CD1c-positive myeloid dendritic cell (primary cell): ENCODE data around the gene SAPCD2.
A peak's percentile ranks its signal among the peaks of the same experiment; 100 is the strongest.
"Not testable (repeated sequence)": the region's sequence is repeated elsewhere in the genome, so short reads cannot be mapped to it uniquely, and the experiment has no call there.

ENCODE experiments used
- DNase-seq: peaks from one replicate; pipeline ENCODE4 v3.0.0-alpha.2; 2016; ENCODE audit errors: extremely low spot score

The SAPCD2 gene

DNA sequence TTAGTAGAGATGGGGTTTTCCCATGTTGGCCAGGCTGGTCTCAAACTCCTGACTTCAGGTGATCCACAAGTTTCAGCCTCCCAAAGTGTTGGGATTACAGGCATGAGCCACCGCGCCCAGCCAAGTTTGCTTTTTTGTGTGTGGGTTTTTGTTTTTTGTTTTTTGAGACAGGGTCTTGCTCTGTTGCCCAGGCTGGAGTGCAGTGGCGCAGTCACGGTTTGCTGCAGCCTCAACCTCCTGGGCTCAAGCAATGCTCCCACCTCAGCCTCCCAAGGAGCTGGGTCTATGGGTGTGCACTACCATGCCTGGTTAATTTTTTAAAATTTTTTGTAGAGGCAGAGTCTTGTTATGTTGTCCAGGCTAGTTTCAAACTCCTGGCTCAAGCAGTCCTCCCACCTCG, 36.9 kb downstream of the SAPCD2 start:
- DNase-seq = not testable (repeated sequence)

DNA sequence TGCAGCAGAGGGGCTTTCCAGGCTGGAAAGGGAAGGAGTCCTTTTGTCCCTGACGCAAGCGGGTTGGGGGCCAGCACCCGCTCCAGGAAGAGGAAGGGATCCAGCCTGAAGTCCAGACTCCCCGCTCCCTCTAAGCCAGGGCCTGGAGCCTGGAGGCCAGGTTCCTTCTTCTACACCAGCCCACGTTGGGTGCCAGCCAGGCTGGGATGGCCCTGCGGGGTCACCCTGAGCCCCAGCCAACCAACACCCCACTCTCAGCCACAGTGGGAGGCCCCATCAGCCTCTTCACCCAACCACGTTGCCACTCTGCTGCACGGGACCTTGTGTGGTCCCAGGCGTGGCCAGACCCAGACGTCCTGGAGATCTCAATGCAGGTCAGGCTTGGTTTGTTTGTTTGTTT, 37.5 kb downstream of the SAPCD2 start:
- peak; percentile 96 for DNase-seq

- peak; percentile 69 for DNase-seq
These were observed 38.3 kb downstream of the SAPCD2 start, which contains the start of gene FUT7 for GRCh38 chr9:137031904-137032640. TSS of gene FUT7 (minus strand) at chr9:137032088. CDS start at chr9:137031991, 97 bp downstream.

DNA sequence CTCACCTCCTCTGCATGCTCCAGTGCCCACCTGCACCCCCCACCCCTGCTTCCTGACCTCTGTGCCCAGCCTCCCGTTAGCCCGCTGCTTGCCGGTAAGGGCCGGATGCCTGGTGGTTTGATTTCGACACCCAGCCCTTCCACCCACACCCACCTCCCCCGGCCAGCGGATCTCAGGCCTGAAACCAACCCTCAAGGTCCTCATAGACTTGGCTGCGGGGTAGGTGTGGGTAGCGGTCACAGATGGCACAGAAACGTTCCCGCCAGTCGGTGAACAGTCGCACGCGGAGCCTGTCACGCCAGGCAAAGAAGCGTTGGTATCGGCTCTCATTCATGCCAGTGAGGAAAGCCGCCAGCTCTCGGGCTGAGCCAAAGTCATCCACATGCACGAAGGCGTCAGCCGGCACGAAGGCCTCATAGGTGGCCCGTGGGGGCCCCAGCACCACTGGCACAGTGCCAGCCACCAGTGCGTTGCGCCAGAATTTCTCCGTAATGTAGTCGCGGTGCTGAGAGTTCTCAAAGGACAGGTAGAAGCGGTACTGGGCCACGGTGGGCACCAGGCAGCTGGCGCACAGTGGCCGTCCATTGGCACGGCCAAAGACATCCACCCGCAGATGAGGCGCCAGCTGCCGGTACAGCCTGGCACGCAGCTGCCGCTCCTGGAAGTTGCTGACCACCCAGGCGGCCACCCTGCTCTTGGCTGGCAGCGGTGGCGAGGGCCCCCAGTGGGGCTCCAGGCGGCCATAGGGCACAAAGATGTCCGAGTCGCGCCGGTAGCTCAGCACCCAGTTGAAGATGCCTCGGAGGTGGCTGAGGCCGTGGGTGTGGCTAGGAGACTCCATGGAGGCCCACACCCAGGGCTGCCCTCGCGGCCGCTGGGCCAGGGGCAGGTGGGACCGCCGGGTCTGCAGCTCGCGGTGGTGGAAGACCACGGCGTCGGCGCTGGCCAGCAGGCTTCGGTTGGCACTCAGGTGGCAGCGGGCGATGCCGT, 39.5 kb downstream of the SAPCD2 start:
- peak; percentile 88 for DNase-seq

GRCh38 chr9:137030006-137030405, 40.4 kb downstream of the SAPCD2 start:
- peak; percentile 48 for DNase-seq

- DNase-seq = peak; percentile 88
These were observed 41.1 kb downstream of the SAPCD2 start for GRCh38 chr9:137029058-137029936.

GRCh38 chr9:137028263-137029057, 41.9 kb downstream of the SAPCD2 start:
- DNase-seq = peak; percentile 85

GRCh38 chr9:137027369-137028262, 42.7 kb downstream of the SAPCD2 start, which contains the start of gene ABCA2:
TSS of gene ABCA2 (minus strand) at chr9:137028237. CDS start at chr9:137028140, 97 bp downstream.
- peak; percentile 39 for DNase-seq

DNA sequence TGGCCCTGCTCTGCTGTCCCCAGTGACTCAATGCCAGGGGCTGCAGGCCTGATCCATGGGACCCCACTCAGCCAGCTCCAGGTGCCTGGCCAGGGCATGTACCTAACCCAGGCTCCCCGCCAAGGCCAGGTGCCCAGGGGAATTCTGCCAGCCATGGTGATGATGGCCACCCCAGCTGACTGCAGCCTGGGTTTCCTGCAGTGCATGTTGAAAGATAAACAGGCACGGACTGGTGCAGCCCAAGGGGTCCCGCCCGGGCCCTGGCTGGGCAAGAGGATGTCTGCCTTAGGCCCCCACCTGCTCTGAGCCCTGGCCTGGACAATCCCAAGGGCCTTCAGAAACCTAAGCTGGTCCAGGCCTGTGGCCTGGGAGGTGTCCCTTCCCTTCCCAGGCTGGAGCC, 43.5 kb downstream of the SAPCD2 start:
- DNase-seq = no peak

DNA sequence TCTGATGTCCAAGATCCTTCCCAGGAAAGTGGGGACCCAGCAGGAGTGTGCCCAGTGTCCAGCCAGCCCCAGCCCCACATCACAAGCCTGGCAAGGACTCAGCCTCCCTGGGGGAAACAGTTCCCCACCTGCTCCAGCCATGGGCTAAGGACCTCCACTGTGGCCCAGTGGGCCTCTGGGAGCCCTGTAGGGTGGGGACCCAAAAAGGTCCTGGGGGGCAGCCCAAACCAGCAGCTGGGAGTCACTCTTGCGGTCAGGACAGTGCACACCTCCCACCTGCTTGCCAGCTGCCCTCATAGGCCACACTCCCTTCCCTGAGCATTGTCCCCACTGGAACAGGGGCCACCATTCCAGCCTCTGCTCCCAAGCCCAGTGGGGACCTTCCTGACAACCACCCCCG, 44.0 kb downstream of the SAPCD2 start:
- DNase-seq = no peak

GRCh38 chr9:137025517-137025966, 44.8 kb downstream of the SAPCD2 start:
- peak; percentile 24 for DNase-seq

DNA sequence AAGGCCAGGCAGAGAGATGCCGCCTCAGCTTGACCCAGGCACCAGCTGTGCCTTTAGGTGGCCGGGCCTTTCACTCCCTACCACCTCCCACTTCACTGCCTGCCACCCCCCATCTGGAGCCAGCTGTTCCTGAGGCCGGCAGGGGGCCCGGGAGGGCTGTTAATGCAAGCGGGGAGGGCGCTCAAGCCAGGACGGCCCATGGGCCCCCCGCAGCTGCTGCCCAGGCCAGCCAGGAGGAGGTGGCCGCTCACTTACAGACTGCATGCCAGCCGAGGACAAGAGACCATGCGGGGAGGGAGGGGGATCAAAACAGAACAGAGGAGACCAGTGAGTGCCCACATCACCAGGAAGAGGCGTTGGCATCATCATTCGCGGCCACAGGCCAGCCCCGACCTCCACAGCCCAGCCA, 46.8 kb downstream of the SAPCD2 start:
- DNase-seq = no peak

- DNase-seq = no peak
These were observed 47.2 kb downstream of the SAPCD2 start for GRCh38 chr9:137023157-137023556.

DNA sequence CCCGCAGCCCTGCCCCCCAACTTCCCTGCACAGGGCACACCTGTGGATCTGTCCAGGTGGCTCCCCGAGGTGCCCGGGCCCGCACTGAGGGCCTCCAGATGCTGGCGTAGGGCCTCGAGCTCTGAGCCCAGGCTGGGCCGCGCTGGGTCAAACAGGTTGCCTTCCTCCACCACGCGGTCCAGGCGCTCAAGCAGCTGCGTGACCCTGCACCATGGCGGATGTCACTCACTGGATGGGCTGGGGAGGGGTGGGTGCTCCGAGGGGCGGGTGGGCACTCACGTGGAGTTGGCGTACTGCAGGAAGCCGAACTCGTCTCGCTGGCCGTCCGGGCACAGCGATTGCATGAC, 47.7 kb downstream of the SAPCD2 start:
- no peak for DNase-seq

- peak; percentile 78 for DNase-seq
These were observed 48.2 kb downstream of the SAPCD2 start for GRCh38 chr9:137021979-137022661.

- DNase-seq = no peak
These were observed 48.8 kb downstream of the SAPCD2 start for GRCh38 chr9:137021568-137021978.

- no peak for DNase-seq
These were observed 49.4 kb downstream of the SAPCD2 start for GRCh38 chr9:137020771-137021567.
